GM10847 (cell line): ENCODE data around the gene DGAT2.

Experiments
- POLR2A ChIP-seq: IDR thresholded peaks from 2 replicates; pipeline ENCODE4 v1.6.1; 2011; ENCODE audit not compliant: insufficient read length; ENCODE audit errors: extremely low read depth

The DGAT2 gene

GRCh38 chr11:75785187-75785586 lies 16.6 kb downstream of the DGAT2 start:
- TF ChIP-seq POLR2A = no peak

GRCh38 chr11:75786101-75786736 lies 17.6 kb downstream of the DGAT2 start:
- TF ChIP-seq POLR2A = no peak

GRCh38 chr11:75789521-75789920 lies 20.9 kb downstream of the DGAT2 start:
- no peak for TF ChIP-seq POLR2A

DNA sequence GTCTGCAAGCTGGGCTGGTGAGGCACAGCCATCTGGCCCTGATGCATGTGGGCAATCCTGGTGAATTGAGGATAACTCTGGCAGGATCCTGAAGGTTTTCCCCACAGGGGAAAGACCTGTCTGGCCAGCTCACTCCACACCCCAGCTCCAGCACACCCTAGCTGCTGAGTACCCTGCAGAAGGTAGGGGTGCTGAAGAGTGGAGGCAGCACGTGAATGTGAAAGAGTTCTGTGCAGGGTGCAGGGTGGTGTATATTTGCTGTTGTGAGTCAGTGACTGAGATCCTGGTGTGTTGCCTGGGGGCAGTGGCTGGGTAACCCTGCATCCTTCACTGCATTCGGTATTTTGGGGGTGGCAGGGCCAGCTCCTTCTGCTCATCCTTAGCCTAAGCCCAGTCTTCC lies 22.4 kb downstream of the DGAT2 start:
- TF ChIP-seq POLR2A = no peak

- no peak for TF ChIP-seq POLR2A
Observed at GRCh38 chr11:75792127-75792731, 23.7 kb downstream of the DGAT2 start.

GRCh38 chr11:75792997-75793800 lies 24.6 kb downstream of the DGAT2 start:
- no peak for TF ChIP-seq POLR2A

GRCh38 chr11:75793966-75794365 lies 25.4 kb downstream of the DGAT2 start:
- TF ChIP-seq POLR2A = no peak

DNA sequence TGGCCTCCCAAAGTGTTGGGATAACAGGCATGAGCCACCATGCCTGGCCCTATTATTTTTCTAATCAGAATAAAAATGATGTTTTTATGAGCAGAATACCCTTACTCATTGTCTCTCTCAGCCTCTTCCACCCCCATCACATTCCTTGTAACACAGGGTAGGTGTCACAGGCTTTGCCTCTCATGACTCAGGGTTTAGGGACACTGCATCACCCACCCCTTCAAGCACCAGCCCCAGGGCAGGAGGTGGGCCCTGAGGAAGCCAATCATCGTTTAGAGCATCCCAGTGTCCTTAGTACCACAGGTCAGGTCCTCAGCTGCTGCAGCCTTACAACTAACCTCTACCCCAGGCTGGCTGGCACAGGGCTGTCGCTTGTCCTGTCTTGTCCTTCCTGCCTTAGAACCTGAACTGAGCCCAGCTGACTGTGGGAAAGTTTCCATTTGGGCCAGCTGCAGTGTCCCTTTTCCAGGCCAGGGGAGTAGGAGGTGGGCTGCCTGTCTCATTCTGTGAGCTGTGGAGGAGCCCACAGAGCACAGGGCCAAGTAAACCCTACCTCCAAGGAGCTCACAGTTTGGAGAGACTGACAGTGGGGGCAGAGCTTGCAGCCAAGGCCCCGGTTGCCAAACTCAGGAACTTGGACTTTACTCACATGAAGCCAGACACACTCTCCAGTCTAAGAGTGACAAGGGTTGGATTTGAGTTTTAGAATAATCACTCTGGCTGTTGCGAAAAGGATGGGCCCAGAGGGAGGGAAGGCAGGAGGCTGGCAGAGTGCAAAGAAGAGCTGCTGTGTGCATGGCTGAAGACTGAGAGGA lies 26.9 kb downstream of the DGAT2 start:
- no peak for TF ChIP-seq POLR2A

- TF ChIP-seq POLR2A = no peak
Observed at GRCh38 chr11:75796091-75796435, 27.5 kb downstream of the DGAT2 start.

GRCh38 chr11:75797116-75797515 lies 28.5 kb downstream of the DGAT2 start:
- TF ChIP-seq POLR2A = no peak

DNA sequence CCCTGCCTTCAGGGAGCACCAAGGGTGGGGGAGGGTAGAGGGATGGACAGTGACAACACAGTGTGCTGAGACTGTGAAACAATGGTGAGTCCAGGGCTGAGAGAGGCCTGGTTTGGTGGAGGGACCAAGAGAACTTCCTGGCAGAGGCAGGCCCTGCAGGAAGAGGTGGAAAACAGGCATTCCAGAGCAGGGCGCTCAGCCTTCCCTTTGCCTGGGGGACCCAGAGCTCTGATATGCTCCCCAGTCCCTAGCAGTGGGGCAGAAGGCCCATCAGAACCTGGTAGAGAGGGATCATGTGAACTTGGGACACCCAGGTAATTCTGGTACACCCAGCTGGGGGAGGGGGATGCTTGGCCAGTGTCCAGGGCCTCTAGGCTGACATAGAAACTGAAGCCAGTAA lies 29.2 kb downstream of the DGAT2 start:
- no peak for TF ChIP-seq POLR2A

GRCh38 chr11:75800136-75800675 lies 31.6 kb downstream of the DGAT2 start:
- TF ChIP-seq POLR2A = no peak

DNA sequence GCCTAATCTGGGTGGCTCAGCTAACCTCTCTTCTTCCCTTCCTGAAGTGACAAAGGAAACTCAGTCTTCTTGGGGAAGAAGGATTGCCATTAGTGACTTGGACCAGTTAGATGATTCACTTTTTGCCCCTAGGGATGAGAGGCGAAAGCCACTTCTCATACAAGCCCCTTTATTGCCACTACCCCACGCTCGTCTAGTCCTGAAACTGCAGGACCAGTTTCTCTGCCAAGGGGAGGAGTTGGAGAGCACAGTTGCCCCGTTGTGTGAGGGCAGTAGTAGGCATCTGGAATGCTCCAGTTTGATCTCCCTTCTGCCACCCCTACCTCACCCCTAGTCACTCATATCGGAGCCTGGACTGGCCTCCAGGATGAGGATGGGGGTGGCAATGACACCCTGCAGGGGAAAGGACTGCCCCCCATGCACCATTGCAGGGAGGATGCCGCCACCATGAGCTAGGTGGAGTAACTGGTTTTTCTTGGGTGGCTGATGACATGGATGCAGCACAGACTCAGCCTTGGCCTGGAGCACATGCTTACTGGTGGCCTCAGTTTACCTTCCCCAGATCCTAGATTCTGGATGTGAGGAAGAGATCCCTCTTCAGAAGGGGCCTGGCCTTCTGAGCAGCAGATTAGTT lies 32.3 kb downstream of the DGAT2 start:
- no peak for TF ChIP-seq POLR2A

DNA sequence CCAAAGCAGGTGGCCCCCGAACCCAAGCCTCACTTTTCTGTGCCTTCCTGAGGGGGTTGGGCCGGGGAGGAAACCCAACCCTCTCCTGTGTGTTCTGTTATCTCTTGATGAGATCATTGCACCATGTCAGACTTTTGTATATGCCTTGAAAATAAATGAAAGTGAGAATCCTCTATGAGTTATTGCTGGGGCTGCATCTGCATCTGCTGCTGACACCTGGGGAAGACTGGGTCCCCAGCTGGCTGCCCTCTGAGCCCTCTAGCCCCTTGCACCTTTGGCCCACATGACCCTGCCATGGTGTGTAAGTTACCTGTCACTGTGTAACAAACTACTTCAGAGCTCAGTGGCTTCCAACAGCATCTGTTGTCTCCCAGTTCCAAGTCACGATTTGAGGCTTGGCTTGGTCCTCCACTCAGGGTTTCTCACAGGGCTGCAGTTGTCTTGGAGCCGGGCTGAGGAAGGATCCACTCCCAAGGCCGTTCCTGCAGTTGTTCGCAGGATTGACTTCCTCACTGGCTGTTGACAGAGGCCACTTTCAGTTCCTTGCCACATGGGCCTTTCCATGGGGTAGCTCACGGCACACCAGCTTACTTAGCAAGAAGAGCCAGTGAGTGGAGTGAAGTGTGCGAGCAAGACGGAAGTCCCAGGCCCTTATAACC lies 32.9 kb downstream of the DGAT2 start:
- no peak for TF ChIP-seq POLR2A

- no peak for TF ChIP-seq POLR2A
Observed at GRCh38 chr11:75802021-75802912, 33.7 kb downstream of the DGAT2 start.
